Transverse colon (tissue), 4 donors: ENCODE results near the gene CXCR6. TPM values are rescaled to one million over a fixed set of nuclear protein-coding genes. Genes with fewer than 3 reads are reported as not detected.
A peak's percentile ranks its signal among the peaks of the same experiment; 100 is the strongest.

ENCODE experiments used
- DNase-seq: peaks from one replicate; pipeline ENCODE4 v3.0.0-alpha.2; 2019
- H3K27ac ChIP-seq, 4 donors: fragments of 200-600 bp; sonication (generic); 2 replicates each; pipeline ENCODE4 v1.5.1; 2016 to 2018; ENCODE audit warnings: inconsistent platforms in 4 of 4
- H3K27me3 ChIP-seq: fragments of 200-600 bp; sonication (generic); 2 replicates; pipeline ENCODE4 v1.5.1; 2017; ENCODE audit warnings: inconsistent platforms
- H3K36me3 ChIP-seq, 4 donors: fragments of 200-600 bp; sonication (generic); 2 replicates each; pipeline ENCODE4 v1.5.1; 2017 to 2019; ENCODE audit warnings: inconsistent platforms in 4 of 4
- H3K4me1 ChIP-seq, 4 donors: fragments of 200-600 bp; sonication (generic); 2 replicates each; pipeline ENCODE4 v1.5.1; 2017 to 2020; ENCODE audit warnings: inconsistent platforms in 4 of 4
- H3K4me3 ChIP-seq, 4 donors: fragments of 200-600 bp; sonication (generic); 1 replicate in 1 of 4; 2 replicates in 3 of 4; pipeline versions ENCODE4 v1.5.1 to v1.6.1; 2017 to 2019; ENCODE audit warnings: inconsistent platforms in 4 of 4
- H3K9me3 ChIP-seq, 2 donors: fragments of 200-600 bp; sonication (generic); 2 replicates each; pipeline ENCODE4 v1.5.1; 2017 to 2019; ENCODE audit warnings: inconsistent platforms in 2 of 2
- CTCF ChIP-seq, 5 experiments: fragments of 200-600 bp in 3 of 5; fragments of 450-650 bp in 2 of 5; sonication (generic) in 3 of 5; IDR thresholded peaks; 1 replicate in 2 of 5; 2 replicates in 3 of 5; pipeline ENCODE4 v1.5.1; 2016 to 2017; ENCODE audit warnings: antibody characterized with exemption in 5 of 5, inconsistent platforms in 3 of 5, mild to moderate bottlenecking in 2 of 5, moderate library complexity in 1 of 5
- EP300 ChIP-seq: sonication (generic); formaldehyde crosslinking; IDR thresholded peaks from one replicate; pipeline ENCODE4 v1.6.1; 2017; ENCODE audit warnings: antibody characterized with exemption, low read depth
- POLR2A ChIP-seq: fragments of 450-650 bp; IDR thresholded peaks from one replicate; pipeline ENCODE4 v1.6.1; 2016; ENCODE audit warnings: antibody characterized with exemption, mild to moderate bottlenecking, moderate library complexity
- POLR2AphosphoS5 ChIP-seq, 3 donors: sonication (generic); formaldehyde crosslinking; IDR thresholded peaks; one replicate each; pipeline ENCODE4 v1.6.1; 2016; ENCODE audit warnings: antibody characterized with exemption in 3 of 3
- WGBS, 2 donors: methylation state at CpG; one replicate each; pipeline ENCODE4 v1.1.5; 2018; ENCODE audit warnings: low coverage in 1 of 2; 5-methylcytosine and 5-hydroxymethylcytosine counted together
- in situ Hi-C, 4 donors: fragments of 200-750 bp; cut with MboI; loops; one replicate each; pipeline versions ENCODE4 v1.15.0 to v1.15.1; 2017; ENCODE audit warnings: low sequenced_read_pairs in 3 of 4, low pct_ligation_motif_present in 1 of 4, low pct_unique_long_range_greater_than_20kb in 1 of 4
- intact Hi-C: fragments of 100-400 bp; cut with DNase I; formaldehyde crosslinking; loops from one replicate; pipeline ENCODE4 v1.15.1; 2023; ENCODE audit warnings: low total_unique reads
- total RNA-seq, 4 donors: library from RNA; depleted of rRNA; stranded (reverse); fragments of >200 nt; gene quantifications; one replicate each; pipeline ENCODE4 v1.1.0, GENCODE V29; 2016

Gene CXCR6
- total RNA-seq, 4 donors from 2014 or later, result 3.3 to 9.4 (median 6.7) TPM; not detected in 1

- no peaks in the 10 kb centered on the region for H3K27me3 ChIP-seq
- no peak for DNase-seq
- no peak overlapping the region for H3K27ac ChIP-seq
- no peaks in the 10 kb centered on the region for H3K9me3 ChIP-seq
- no peak for TF ChIP-seq EP300
- TF ChIP-seq CTCF (IDR thresholded peaks at IDR 0.05), result no peak
- TF ChIP-seq POLR2AphosphoS5 (IDR thresholded peaks at IDR 0.05), result no peak
- TF ChIP-seq POLR2A, result no peak
- peaks cover 0 to 79% (median 38%) of the 10 kb centered on the region in 4 donors for H3K36me3 ChIP-seq
- in situ Hi-C loops, result no loop called here
- no peak overlapping the region for H3K4me3 ChIP-seq
- no peaks in the 10 kb centered on the region for H3K4me1 ChIP-seq
- 89% methylated on average over 4 of the region's 4 CpGs; no CpG with 5 or more reads in 1 of the 2 donors for WGBS, 2 donors
- intact Hi-C loops, result no loop called here
Observed at GRCh38 chr3:45955706-45956105, 12.4 kb downstream of the CXCR6 start.

- 80% methylated on average over 5 of the region's 5 CpGs; no CpG with 5 or more reads in 1 of the 2 donors for WGBS, 2 donors
- no peak overlapping the region for H3K4me3 ChIP-seq
- no peak for DNase-seq
- no peak for TF ChIP-seq POLR2A
- TF ChIP-seq EP300, result no peak
- no peak for TF ChIP-seq CTCF (IDR thresholded peaks at IDR 0.05)
- no peak for TF ChIP-seq POLR2AphosphoS5 (IDR thresholded peaks at IDR 0.05)
- in situ Hi-C loops, result no loop called here
- H3K4me1 ChIP-seq, result no peaks in the 10 kb centered on the region
- no peaks in the 10 kb centered on the region for H3K9me3 ChIP-seq
- H3K27ac ChIP-seq, result peak overlapping the region in 1 of 4 donors; percentile 18
- peaks cover 0 to 85% (median 38%) of the 10 kb centered on the region in 4 donors for H3K36me3 ChIP-seq
- intact Hi-C loops, result no loop called here
- H3K27me3 ChIP-seq, result no peaks in the 10 kb centered on the region
Observed at GRCh38 chr3:45957586-45957985, 14.3 kb downstream of the CXCR6 start.

- TF ChIP-seq POLR2A (no peak), CTCF (IDR thresholded peaks at IDR 0.05) (no peak), EP300 (no peak), POLR2AphosphoS5 (IDR thresholded peaks at IDR 0.05) (no peak)
- 87% methylated on average over 6 of the region's 6 CpGs; no CpG with 5 or more reads in 1 of the 2 donors for WGBS, 2 donors
- H3K36me3 ChIP-seq, result peaks cover 0 to 84% (median 35%) of the 10 kb centered on the region in 4 donors
- intact Hi-C loops (no loop called here), in situ Hi-C loops (no loop called here)
- peak overlapping the region in 2 of 4 donors; percentile 11 to 18 for H3K27ac ChIP-seq
- H3K4me1 ChIP-seq, result no peaks in the 10 kb centered on the region
- no peak overlapping the region for H3K4me3 ChIP-seq
- no peaks in the 10 kb centered on the region for H3K27me3 ChIP-seq
- no peak for DNase-seq
- no peaks in the 10 kb centered on the region for H3K9me3 ChIP-seq
Observed at GRCh38 chr3:45958321-45958791, 15.1 kb downstream of the CXCR6 start.

- no peaks in the 10 kb centered on the region for H3K4me1 ChIP-seq
- TF ChIP-seq POLR2AphosphoS5 (IDR thresholded peaks at IDR 0.05) (no peak), POLR2A (no peak), EP300 (no peak), CTCF (IDR thresholded peaks at IDR 0.05) (no peak)
- no peaks in the 10 kb centered on the region for H3K9me3 ChIP-seq
- peak overlapping the region in 2 of 4 donors; percentile 11 to 18 for H3K27ac ChIP-seq
- DNase-seq, result no peak
- intact Hi-C loops, result no loop called here
- peaks cover 0 to 76% (median 35%) of the 10 kb centered on the region in 4 donors for H3K36me3 ChIP-seq
- 95 to 100% methylated on average over 2 to 7 of the region's 7 CpGs for WGBS, 2 donors
- no peak overlapping the region for H3K4me3 ChIP-seq
- H3K27me3 ChIP-seq, result no peaks in the 10 kb centered on the region
- in situ Hi-C loops, result no loop called here
Observed at GRCh38 chr3:45959201-45959600, 15.9 kb downstream of the CXCR6 start.
